Germinal center (tissue), 1 donor: ENCODE results near the gene SLX9.
A peak's percentile ranks its signal among the peaks of the same experiment; 100 is the strongest.

Experiments used
- DNase-seq: peaks from one replicate; pipeline ENCODE4 v3.0.0; 2012; ENCODE audit warnings: mixed read lengths, low spot score

The SLX9 gene

GRCh38 chr21:44947930-44948331 lies 8.1 kb downstream of the SLX9 start:
- DNase-seq = no peak

- no peak for DNase-seq
Measured at GRCh38 chr21:44948426-44949120, 8.7 kb downstream of the SLX9 start.

- DNase-seq = no peak
Measured at GRCh38 chr21:44949161-44949778, 9.4 kb downstream of the SLX9 start.

GRCh38 chr21:44949779-44950198 lies 10.0 kb downstream of the SLX9 start:
- DNase-seq = peak; percentile 82

GRCh38 chr21:44950351-44950750 lies 10.5 kb downstream of the SLX9 start:
- DNase-seq = no peak

GRCh38 chr21:44951186-44951915 lies 11.5 kb downstream of the SLX9 start:
- no peak for DNase-seq

GRCh38 chr21:44952116-44952928 lies 12.5 kb downstream of the SLX9 start:
- DNase-seq = no peak

GRCh38 chr21:44952929-44953627 lies 13.2 kb downstream of the SLX9 start:
- DNase-seq = no peak

- DNase-seq = no peak
Measured at GRCh38 chr21:44953628-44954021, 13.8 kb downstream of the SLX9 start.

GRCh38 chr21:44954281-44954771 lies 14.5 kb downstream of the SLX9 start:
- DNase-seq = no peak

- no peak for DNase-seq
Measured at GRCh38 chr21:44955141-44955797, 15.4 kb downstream of the SLX9 start.

- DNase-seq = no peak
Measured at GRCh38 chr21:44955798-44956175, 16.0 kb downstream of the SLX9 start.

- DNase-seq = no peak
Measured at GRCh38 chr21:44956356-44957046, 16.7 kb downstream of the SLX9 start.

GRCh38 chr21:44957047-44957831 lies 17.4 kb downstream of the SLX9 start:
- no peak for DNase-seq

GRCh38 chr21:44957901-44958451 lies 18.1 kb downstream of the SLX9 start:
- no peak for DNase-seq

- no peak for DNase-seq
Measured at GRCh38 chr21:44958471-44959191, 18.8 kb downstream of the SLX9 start.

GRCh38 chr21:44959376-44960091 lies 19.7 kb downstream of the SLX9 start:
- no peak for DNase-seq
